GM23248 (cell line): ENCODE measurements around the gene IRX5. TPM values are rescaled to one million over a fixed set of nuclear protein-coding genes. Genes with fewer than 3 reads are reported as not detected.

Source experiments
- DNase-seq: peaks from one replicate; pipeline ENCODE4 v3.0.0-alpha.2; 2015
- H2AFZ ChIP-seq: fragments of 200-600 bp; sonication (generic); 2 replicates; pipeline ENCODE4 v1.6.1; 2016; ENCODE audit warnings: antibody characterized with exemption
- H3F3A ChIP-seq: fragments of 200-600 bp; sonication (generic); 2 replicates; pipeline ENCODE4 v1.6.1; 2016; ENCODE audit warnings: mild to moderate bottlenecking, antibody characterized with exemption, mixed run types; ENCODE audit not compliant: insufficient read depth
- H3K27ac ChIP-seq: fragments of 200-600 bp; sonication (generic); 2 replicates; pipeline ENCODE4 v1.5.1; 2016; ENCODE audit warnings: mild to moderate bottlenecking
- H3K27me3 ChIP-seq: fragments of 200-600 bp; sonication (generic); replicated peaks from 2 replicates; pipeline ENCODE4 v1.6.1; 2016; ENCODE audit warnings: mild to moderate bottlenecking; ENCODE audit not compliant: insufficient read depth
- H3K36me3 ChIP-seq: fragments of 200-600 bp; sonication (generic); 2 replicates; pipeline ENCODE4 v1.6.1; 2016; ENCODE audit warnings: low read depth, mild to moderate bottlenecking
- H3K4me1 ChIP-seq: fragments of 200-600 bp; sonication (generic); 2 replicates; pipeline ENCODE4 v1.6.1; 2016; ENCODE audit warnings: mild to moderate bottlenecking; ENCODE audit not compliant: insufficient read depth
- H3K4me2 ChIP-seq: fragments of 200-600 bp; sonication (generic); one replicate; pipeline ENCODE4 v1.6.1; 2016; ENCODE audit warnings: mild to moderate bottlenecking; ENCODE audit not compliant: unreplicated experiment
- H3K4me3 ChIP-seq: fragments of 200-600 bp; sonication (generic); 2 replicates; pipeline ENCODE4 v1.5.1; 2016; ENCODE audit warnings: mild to moderate bottlenecking
- H3K79me2 ChIP-seq: fragments of 200-600 bp; sonication (generic); 2 replicates; pipeline ENCODE4 v1.6.1; 2016; ENCODE audit warnings: mild to moderate bottlenecking; ENCODE audit not compliant: insufficient read depth
- H3K9ac ChIP-seq: fragments of 200-600 bp; sonication (generic); 2 replicates; pipeline ENCODE4 v1.6.1; 2016; ENCODE audit warnings: mild to moderate bottlenecking
- H3K9me2 ChIP-seq: fragments of 200-600 bp; sonication (generic); 2 replicates; pipeline ENCODE4 v1.6.1; 2016; ENCODE audit warnings: mixed run types, mild to moderate bottlenecking, moderate library complexity; ENCODE audit not compliant: insufficient read depth
- H3K9me3 ChIP-seq: fragments of 200-600 bp; sonication (generic); one replicate; pipeline ENCODE4 v1.6.1; 2017; ENCODE audit warnings: low read depth
- H4K20me1 ChIP-seq: fragments of 200-600 bp; sonication (generic); 2 replicates; pipeline ENCODE4 v1.6.0; 2016; ENCODE audit not compliant: insufficient read depth
- EZH2 ChIP-seq: fragments of 200-600 bp; sonication (generic); IDR thresholded peaks from 2 replicates; pipeline ENCODE4 v1.6.1; 2018; ENCODE audit warnings: antibody characterized with exemption, mild to moderate bottlenecking; ENCODE audit not compliant: insufficient read depth, poor library complexity, severe bottlenecking
- EZH2phosphoT487 ChIP-seq: fragments of 200-600 bp; sonication (generic); IDR thresholded peaks from 2 replicates; pipeline ENCODE4 v1.6.1; 2018; ENCODE audit warnings: antibody characterized with exemption, moderate library complexity, mild to moderate bottlenecking, low read depth; ENCODE audit not compliant: insufficient read depth
- WGBS, 2 experiments: methylation state at CpG; one replicate each; pipeline ENCODE4 v1.1.6; 2015 to 2017; ENCODE audit warnings: low lambda C conversion rate in 2 of 2, low coverage in 1 of 2; ENCODE audit errors: missing lambda C conversion rate in 2 of 2; 5-methylcytosine and 5-hydroxymethylcytosine counted together
- in situ Hi-C: fragments of 300-500 bp; cut with MboI; formaldehyde crosslinking; loops from 2 replicates; pipeline ENCODE4 v1.15.0; 2020
- polyA plus RNA-seq: library from polyadenylated mRNA; unstranded; fragments of >200 nt; fragmentation: Nextera tagmentation; extraction: Ambion mirVana; gene quantifications from 2 replicates; pipeline ENCODE4 v1.2.1, GENCODE V29; 2016
- total RNA-seq: library from RNA; depleted of rRNA; stranded (reverse); fragments of >200 nt; shearing (Covaris generic); gene quantifications from 2 replicates; pipeline ENCODE4 v1.2.3, GENCODE V29; 2014

The IRX5 gene
- total and polyA plus RNA-seq, 2 experiments from 2014 or later = 3.6 to 20.6 TPM

GRCh38 chr16:54938212-54939028, 7.8 kb downstream of the IRX5 start:
- peak overlapping the region; percentile 65 for H2AFZ ChIP-seq
- in situ Hi-C loops = loop anchor here (10.0 kb wide), 5 partner anchors 744 to 1384 kb away; no protein-coding TSS in a partner anchor
- peak overlapping the region; percentile 100 for H3K4me2 ChIP-seq

GRCh38 chr16:54939029-54939346, 8.3 kb downstream of the IRX5 start:
- Histone ChIP-seq H3F3A (no peaks in the 10 kb centered on the region), H3K4me2 (peak overlapping the region; percentile 100), H2AFZ (peak overlapping the region; percentile 65), H3K4me3 (peak overlapping the region; percentile 87), H3K4me1 (peaks cover 24% of the 10 kb centered on the region), H3K27ac (peak overlapping the region; percentile 96), H3K79me2 (peaks cover 86% of the 10 kb centered on the region), H3K9ac (peak overlapping the region; percentile 96), H3K27me3 (no peaks in the 10 kb centered on the region), H3K9me3 (no peaks in the 10 kb centered on the region), H3K36me3 (no peaks in the 10 kb centered on the region), H3K9me2 (no peaks in the 10 kb centered on the region), H4K20me1 (no peaks in the 10 kb centered on the region)
- no peak for DNase-seq
- in situ Hi-C loops = loop anchor here (10.0 kb wide), 5 partner anchors 744 to 1384 kb away; no protein-coding TSS in a partner anchor
- TF ChIP-seq EZH2phosphoT487 (no peak), EZH2 (no peak)
- 11 to 12% methylated on average over 14 of the region's 14 CpGs for WGBS, 2 experiments

More at GRCh38 chr16:54938212-54939028, 7.8 kb downstream of the IRX5 start:
- peaks cover 21% of the 10 kb centered on the region for H3K4me1 ChIP-seq
- peak overlapping the region; percentile 87 for H3K4me3 ChIP-seq
- peak overlapping the region; percentile 96 for H3K27ac ChIP-seq
- peak overlapping the region; percentile 96 for H3K9ac ChIP-seq
- H3K9me2 ChIP-seq = no peaks in the 10 kb centered on the region
- TF ChIP-seq EZH2 (no peak), EZH2phosphoT487 (no peak)
- no peaks in the 10 kb centered on the region for H3K9me3 ChIP-seq
- peaks cover 3% of the 10 kb centered on the region; the same call in 1 of the 2 replicates for H3K36me3 ChIP-seq
- WGBS, 2 experiments = 2% methylated on average over 58 to 59 of the region's 59 CpGs
- H3K79me2 ChIP-seq = peaks cover 91% of the 10 kb centered on the region
- no peaks in the 10 kb centered on the region for H4K20me1 ChIP-seq
- no peaks in the 10 kb centered on the region for H3K27me3 ChIP-seq
- DNase-seq = peak; percentile 73
- H3F3A ChIP-seq = no peaks in the 10 kb centered on the region

GRCh38 chr16:54939510-54940278, 9.0 kb downstream of the IRX5 start:
- H3K27me3 ChIP-seq = no peaks in the 10 kb centered on the region
- TF ChIP-seq EZH2 = no peak
- TF ChIP-seq EZH2phosphoT487 = no peak
- H3K9me2 ChIP-seq = no peaks in the 10 kb centered on the region
- peak overlapping the region; percentile 96 for H3K9ac ChIP-seq
- no peaks in the 10 kb centered on the region for H3K36me3 ChIP-seq
- 48 to 49% methylated on average over 38 of the region's 38 CpGs for WGBS, 2 experiments
- peak overlapping the region; percentile 96 for H3K27ac ChIP-seq
- no peaks in the 10 kb centered on the region for H3F3A ChIP-seq
- no peaks in the 10 kb centered on the region for H4K20me1 ChIP-seq
- peaks cover 78% of the 10 kb centered on the region for H3K79me2 ChIP-seq
- peak; percentile 55 for DNase-seq
- H3K4me2 ChIP-seq = peak overlapping the region; percentile 100
- H3K9me3 ChIP-seq = no peaks in the 10 kb centered on the region
- H3K4me3 ChIP-seq = peak overlapping the region; percentile 87
- H3K4me1 ChIP-seq = peaks cover 27% of the 10 kb centered on the region
- H2AFZ ChIP-seq = peak overlapping the region; percentile 65; the same call in 1 of the 2 replicates
- in situ Hi-C loops = loop anchor here (10.0 kb wide), 5 partner anchors 745 to 1385 kb away; no protein-coding TSS in a partner anchor

- H3K36me3 ChIP-seq = no peaks in the 10 kb centered on the region
- H3K4me1 ChIP-seq = peaks cover 27% of the 10 kb centered on the region
- peaks cover 73% of the 10 kb centered on the region for H3K79me2 ChIP-seq
- WGBS, 2 experiments = 79 to 93% methylated on average over 4 of the region's 4 CpGs
- H3K4me2 ChIP-seq = no peak overlapping the region
- no peaks in the 10 kb centered on the region for H3K9me3 ChIP-seq
- in situ Hi-C loops = no loop called here
- H3K9me2 ChIP-seq = no peaks in the 10 kb centered on the region
- H2AFZ ChIP-seq = no peak overlapping the region
- DNase-seq = no peak
- H4K20me1 ChIP-seq = no peaks in the 10 kb centered on the region
- no peak overlapping the region for H3K4me3 ChIP-seq
- TF ChIP-seq EZH2phosphoT487 (no peak), EZH2 (no peak)
- no peaks in the 10 kb centered on the region for H3K27me3 ChIP-seq
- H3K27ac ChIP-seq = no peak overlapping the region
- H3F3A ChIP-seq = no peaks in the 10 kb centered on the region
- H3K9ac ChIP-seq = no peak overlapping the region
Measured at GRCh38 chr16:54940279-54940604, 9.6 kb downstream of the IRX5 start.
